GM12892 (cell line): Measurements from ENCODE around the gene TMEM170A.

Experiments used
- POLR2AphosphoS5 ChIP-seq: IDR thresholded peaks from 2 replicates; pipeline ENCODE4 v1.6.1; 2011; ENCODE audit warnings: low read depth, low read length, control low read depth
- TAF1 ChIP-seq: IDR thresholded peaks from 2 replicates; pipeline ENCODE4 v1.6.1; 2011; ENCODE audit warnings: low read depth, mild to moderate bottlenecking, control low read depth, low read length, borderline replicate concordance

DNA sequence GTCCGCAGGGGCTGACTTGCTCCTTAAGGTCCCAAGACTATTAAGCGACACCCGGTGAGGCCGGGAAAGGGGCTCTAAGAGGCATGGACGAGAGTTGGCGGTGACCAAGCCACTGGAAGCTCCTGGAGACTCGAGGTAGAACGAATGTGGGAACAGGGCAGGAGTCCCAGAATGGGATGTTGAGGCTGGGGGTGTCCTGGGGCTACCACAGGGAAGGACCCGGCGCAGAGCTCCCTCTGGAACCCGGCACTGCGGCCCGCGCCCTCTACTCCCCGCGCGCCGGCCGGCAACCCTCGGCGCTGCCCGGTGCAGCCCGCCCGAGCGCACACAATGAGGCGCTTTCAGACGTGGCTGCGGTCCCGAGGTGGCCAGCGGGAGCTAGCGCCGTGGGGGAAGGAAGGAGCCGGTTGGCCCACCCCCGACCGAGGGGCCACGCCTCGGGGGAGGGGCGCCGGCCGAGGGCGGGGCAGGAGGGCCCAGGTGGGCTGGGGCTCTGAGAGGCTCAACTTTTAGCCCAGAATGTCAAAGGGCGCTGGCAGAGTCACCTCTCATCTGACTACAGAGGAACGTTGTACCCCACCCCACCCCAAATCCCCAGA, 30.7 kb upstream of the TMEM170A start, which contains the start of gene CHST6:
- no peak for TF ChIP-seq POLR2AphosphoS5
- TF ChIP-seq TAF1: no peak
